ENCODE measurements around the gene FAM209B.
"Not testable (repeated sequence)": the region's sequence is repeated elsewhere in the genome, so short reads cannot be mapped to it uniquely, and the experiment has no call there.

GRCh38 chr20:56520746-56521354, 12.2 kb upstream of the FAM209B start:
- not testable (repeated sequence) for TF ChIP-seq CTCF (IDR thresholded peaks at IDR 0.05); EZH2 (IDR thresholded peaks at IDR 0.05; ENCODE audit: borderline replicate concordance, insufficient read depth, low read depth, low read length, poor library complexity, severe bottlenecking)

Measured in B cell (primary cell).